ENCODE data around the gene TBX18.

- TF ChIP-seq, protein P1, sequence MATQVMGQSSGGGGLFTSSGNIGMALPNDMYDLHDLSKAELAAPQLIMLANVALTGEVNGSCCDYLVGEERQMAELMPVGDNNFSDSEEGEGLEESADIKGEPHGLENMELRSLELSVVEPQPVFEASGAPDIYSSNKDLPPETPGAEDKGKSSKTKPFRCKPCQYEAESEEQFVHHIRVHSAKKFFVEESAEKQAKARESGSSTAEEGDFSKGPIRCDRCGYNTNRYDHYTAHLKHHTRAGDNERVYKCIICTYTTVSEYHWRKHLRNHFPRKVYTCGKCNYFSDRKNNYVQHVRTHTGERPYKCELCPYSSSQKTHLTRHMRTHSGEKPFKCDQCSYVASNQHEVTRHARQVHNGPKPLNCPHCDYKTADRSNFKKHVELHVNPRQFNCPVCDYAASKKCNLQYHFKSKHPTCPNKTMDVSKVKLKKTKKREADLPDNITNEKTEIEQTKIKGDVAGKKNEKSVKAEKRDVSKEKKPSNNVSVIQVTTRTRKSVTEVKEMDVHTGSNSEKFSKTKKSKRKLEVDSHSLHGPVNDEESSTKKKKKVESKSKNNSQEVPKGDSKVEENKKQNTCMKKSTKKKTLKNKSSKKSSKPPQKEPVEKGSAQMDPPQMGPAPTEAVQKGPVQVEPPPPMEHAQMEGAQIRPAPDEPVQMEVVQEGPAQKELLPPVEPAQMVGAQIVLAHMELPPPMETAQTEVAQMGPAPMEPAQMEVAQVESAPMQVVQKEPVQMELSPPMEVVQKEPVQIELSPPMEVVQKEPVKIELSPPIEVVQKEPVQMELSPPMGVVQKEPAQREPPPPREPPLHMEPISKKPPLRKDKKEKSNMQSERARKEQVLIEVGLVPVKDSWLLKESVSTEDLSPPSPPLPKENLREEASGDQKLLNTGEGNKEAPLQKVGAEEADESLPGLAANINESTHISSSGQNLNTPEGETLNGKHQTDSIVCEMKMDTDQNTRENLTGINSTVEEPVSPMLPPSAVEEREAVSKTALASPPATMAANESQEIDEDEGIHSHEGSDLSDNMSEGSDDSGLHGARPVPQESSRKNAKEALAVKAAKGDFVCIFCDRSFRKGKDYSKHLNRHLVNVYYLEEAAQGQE (IDR thresholded peaks at IDR 0.05) = no peak
- no peak for TF ChIP-seq RAD21 (IDR thresholded peaks at IDR 0.05)
- TF ChIP-seq, protein P2, sequence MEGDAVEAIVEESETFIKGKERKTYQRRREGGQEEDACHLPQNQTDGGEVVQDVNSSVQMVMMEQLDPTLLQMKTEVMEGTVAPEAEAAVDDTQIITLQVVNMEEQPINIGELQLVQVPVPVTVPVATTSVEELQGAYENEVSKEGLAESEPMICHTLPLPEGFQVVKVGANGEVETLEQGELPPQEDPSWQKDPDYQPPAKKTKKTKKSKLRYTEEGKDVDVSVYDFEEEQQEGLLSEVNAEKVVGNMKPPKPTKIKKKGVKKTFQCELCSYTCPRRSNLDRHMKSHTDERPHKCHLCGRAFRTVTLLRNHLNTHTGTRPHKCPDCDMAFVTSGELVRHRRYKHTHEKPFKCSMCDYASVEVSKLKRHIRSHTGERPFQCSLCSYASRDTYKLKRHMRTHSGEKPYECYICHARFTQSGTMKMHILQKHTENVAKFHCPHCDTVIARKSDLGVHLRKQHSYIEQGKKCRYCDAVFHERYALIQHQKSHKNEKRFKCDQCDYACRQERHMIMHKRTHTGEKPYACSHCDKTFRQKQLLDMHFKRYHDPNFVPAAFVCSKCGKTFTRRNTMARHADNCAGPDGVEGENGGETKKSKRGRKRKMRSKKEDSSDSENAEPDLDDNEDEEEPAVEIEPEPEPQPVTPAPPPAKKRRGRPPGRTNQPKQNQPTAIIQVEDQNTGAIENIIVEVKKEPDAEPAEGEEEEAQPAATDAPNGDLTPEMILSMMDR (IDR thresholded peaks at IDR 0.05; ENCODE audit: low read depth, low read length, missing input control) = no peak
- no peak for TF ChIP-seq FOXA1 (IDR thresholded peaks at IDR 0.05)
- no peak for TF ChIP-seq YY1 (IDR thresholded peaks at IDR 0.05)
Measured at GRCh38 chr6:84809455-84809854, 45.1 kb upstream of the TBX18 start.
